Measurements from ENCODE around the gene QARS1.

QARS1 gene

DNA sequence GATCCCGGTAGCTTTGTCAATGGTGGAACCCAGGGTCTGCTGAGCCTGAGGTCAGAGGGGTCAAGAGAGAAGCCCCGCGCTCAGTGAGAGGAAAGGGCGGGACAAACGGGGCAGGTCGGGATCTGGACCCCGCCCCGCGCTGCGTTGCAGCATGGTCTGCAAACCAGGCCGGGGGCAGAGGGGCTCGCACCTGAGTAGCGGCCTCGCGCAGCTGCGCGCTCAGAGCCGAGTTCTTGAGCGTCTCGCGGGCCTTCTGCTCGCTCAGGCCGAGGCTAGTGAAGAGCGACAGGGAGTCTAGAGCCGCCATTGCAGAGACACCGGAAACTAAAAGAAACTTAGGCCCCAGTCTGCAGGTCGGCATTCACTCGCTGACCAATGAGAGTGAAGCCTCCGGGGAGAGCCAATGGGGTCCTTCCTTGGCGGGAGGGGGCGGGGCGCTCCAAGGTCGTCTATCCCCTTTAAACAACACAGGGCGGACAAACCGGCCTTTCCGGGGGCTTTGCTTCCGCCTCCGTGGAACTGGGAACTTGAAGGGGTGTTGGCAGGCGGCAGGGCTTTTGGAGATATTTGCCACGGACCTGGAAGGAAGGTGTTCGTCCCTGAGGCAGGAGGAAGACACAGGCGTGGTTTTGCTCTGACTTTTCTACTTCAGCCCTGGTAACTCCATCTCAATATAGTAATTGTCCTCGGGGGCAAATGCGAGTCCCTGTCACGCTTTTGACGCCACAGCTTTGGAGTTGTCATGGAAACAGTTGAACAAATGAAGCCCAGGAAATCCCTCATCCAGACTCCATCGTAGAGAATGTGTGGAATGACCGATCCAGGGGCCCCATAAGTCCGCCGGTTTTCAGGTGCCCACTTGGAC, at the start of gene QARS1:
TSS of gene QARS1 (minus strand) at position 331 of the 865 bp plus-strand sequence. CDS start at position 307, 24 bp downstream.
- DNase-seq: peak; percentile 89 to 94

GRCh38 chr3:49153349-49153912, 48.9 kb upstream of the QARS1 start:
- no peak for DNase-seq

- no peak for DNase-seq
These were observed 47.1 kb upstream of the QARS1 start for GRCh38 chr3:49151610-49152009.

DNA sequence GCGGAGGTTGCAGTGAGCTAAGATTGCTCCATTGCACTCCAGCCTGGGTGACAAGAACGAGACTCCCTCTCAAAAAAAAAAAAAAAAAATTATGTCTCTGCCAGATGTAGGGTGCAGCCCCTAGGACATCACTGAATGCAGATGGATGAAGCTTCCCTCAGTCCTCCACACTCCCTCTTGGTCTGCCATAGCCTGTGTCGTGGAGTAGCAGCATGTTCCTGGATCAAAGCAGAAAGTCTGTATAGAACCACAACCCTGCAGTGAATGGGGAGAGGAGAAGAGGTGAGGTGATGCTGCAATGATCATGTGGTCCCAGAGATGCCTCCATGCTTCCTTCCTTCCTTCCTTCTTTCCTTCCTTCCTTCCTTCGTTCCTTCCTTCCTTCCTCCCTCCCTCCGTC, 43.6 kb upstream of the QARS1 start:
- no peak for DNase-seq

GRCh38 chr3:49140080-49140479, 35.5 kb upstream of the QARS1 start:
- no peak for DNase-seq

DNA sequence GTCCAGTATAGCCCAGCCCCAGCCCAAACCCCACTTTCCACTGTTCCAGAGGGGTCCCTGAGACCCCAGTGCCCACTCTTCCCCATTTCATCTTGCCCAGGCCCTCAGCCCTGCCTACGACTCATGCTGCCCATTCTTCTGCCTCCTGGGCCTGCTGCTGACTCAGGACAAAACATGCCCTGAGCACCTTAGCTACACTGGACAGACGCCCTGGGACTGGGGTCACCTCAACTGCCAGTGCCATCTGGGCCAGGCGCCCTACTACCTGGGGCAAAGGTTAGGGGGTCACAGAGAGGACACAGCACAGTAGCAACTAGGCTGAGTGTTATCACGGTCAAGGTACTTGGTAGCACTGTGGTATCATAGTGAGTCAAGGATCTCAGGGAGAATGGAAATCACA, 30.9 kb upstream of the QARS1 start:
- DNase-seq: no peak

- no peak for DNase-seq
These were observed 30.1 kb upstream of the QARS1 start for GRCh38 chr3:49134471-49135265.

DNA sequence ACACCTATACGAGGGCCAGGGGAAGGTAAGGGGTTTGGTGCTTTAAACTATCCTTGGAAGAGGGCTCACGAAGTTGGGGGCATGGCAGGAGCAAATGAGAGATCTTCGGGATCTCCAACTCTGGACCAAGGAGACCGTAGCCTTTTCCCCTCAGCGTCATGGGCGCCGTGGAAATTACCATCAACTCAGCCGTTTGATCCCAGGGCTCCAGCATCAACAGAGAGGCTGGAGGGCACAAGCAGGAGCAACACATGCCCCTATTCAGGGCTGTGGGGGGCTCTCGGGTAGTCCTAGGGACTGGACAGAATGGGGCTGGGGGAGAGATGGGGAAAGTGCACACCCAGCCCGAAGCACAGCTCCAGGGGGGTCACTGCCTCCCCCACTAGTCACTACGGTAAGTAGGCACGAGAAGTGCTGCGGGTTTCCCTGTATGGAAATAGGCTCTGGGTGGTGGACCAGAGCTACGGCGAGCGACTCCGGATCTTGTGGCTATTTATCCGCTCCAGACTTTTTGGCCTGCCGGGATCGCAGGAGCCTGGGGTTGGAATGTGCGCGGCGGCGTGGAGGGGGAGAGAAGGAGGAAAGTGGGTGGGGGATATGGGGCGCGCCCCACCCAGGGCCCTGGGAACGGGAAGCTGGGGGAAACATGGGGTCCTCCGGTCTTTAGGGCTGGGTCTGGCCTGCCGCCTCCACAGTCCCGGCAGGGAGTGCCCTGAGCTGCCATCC, 28.8 kb upstream of the QARS1 start:
- peak; percentile 55 to 83 for DNase-seq

DNA sequence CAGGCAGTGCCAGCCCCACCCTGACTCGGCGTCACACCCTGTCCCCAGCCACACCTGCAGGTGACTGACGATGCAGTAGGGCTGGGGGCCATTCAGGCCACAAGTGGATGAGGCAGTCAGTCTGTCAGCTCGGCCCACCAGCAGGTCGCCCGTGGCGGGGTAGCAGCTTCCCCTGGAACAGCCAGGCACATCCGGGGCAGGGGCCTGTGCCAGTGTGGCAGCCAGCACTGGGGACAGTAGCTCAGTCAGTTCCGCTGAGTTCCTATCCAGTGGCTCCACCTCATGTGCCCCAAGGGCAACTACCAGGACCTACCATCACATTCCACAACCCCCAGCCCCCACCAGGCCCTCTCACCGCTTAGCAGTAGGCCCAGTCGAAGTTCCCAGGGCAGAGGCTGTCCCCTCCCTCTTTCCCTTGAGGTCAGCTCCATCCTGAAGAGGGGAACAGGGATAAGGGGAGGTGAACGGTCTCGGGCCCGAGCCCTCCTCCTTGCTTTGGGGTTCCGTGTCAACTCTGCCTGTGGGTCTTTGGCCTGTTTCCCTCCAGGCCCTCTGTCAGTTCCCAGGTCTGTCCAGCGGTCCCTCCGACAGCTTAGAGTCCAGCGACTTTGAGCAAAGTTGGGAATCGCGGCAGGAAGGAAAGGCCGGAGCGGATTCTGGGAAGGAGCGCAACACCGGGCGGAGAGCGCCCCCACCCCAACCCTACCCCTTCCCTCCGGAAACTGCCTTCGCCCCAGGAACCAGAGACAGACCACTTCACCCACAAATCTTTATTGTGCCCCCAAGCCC, 28.1 kb upstream of the QARS1 start, which contains the start of gene LAMB2:
TSS of gene LAMB2 (minus strand) at position 614 of the 789 bp plus-strand sequence. CDS start at position 431, 183 bp downstream.
- DNase-seq: peak; percentile 50 to 56

- DNase-seq: no peak
These were observed 27.5 kb upstream of the QARS1 start for GRCh38 chr3:49132073-49132436.

- DNase-seq: no peak
These were observed 27.0 kb upstream of the QARS1 start for GRCh38 chr3:49131576-49131975.

GRCh38 chr3:49131040-49131439, 26.5 kb upstream of the QARS1 start:
- DNase-seq: no peak

DNA sequence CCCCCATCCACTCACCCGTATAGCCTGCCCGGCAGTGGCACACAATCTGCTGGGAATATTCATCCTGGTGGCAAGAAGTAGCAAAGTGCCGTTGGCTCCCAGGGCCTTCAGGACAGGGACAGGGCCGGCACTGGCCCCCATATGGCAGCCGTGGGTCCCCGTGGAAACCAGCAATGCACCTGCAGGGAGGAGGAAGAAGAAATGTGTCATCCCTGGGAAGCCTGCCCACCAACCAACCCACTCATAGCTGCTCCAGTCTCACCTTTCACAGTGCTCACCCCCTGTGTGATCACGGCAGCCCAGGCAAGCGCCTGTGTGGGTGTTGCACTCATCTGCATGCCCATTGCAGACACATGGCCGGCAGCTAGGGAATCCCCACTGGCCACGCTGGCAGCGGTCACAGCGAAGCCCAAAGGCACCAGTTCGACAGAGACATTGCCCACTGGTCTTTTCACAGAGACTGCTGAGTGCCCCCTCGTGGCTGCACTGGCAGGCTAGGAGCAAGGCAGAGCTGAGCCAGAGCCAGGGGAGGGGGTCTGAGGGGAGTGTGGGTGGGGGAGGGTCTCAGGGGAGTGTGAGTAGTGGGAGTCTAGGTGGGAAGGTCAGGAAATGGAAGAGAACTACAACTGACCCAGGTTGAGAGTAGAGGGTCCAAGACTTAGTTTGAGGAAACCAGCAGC, 20.6 kb upstream of the QARS1 start:
- DNase-seq: no peak

DNA sequence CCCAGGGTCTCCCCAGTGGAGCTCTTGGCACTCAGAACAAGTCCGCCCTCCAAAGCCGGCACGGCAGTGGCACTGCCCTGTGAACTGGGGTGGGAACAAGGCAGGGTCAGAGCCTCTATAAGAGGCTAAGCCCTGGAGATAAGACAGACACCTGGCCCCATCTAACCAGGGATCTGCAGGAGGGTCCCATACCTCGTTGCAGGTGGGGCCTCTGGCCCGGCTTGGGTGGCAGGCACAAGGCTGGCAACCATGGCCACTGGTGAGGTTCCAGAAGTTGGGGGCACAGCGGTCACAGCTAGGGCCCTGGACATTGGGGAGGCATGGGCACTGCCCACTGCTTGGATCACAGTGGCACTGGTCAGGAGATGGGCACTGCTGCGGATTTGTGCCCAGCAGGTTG, 19.6 kb upstream of the QARS1 start:
- no peak for DNase-seq

DNA sequence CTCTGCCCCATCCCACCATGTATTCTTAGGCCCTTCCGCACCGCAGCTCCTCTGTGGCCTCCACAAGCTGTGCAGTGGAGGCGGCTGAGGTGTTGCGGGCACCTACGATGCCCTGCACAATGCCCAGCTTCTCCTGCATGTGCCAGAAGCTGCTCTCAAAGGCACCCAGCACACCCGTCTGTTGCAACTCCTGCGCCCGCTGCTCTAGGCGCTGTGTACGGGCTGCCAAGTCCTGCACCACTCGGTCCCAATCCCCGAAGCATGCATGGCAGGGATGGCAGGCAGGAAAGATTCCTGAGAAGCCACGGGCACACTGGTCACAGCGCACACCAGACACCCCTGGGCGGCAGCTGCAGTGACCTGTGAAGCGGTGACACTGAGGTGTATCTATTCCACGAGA, 19.1 kb upstream of the QARS1 start:
- no peak for DNase-seq

DNA sequence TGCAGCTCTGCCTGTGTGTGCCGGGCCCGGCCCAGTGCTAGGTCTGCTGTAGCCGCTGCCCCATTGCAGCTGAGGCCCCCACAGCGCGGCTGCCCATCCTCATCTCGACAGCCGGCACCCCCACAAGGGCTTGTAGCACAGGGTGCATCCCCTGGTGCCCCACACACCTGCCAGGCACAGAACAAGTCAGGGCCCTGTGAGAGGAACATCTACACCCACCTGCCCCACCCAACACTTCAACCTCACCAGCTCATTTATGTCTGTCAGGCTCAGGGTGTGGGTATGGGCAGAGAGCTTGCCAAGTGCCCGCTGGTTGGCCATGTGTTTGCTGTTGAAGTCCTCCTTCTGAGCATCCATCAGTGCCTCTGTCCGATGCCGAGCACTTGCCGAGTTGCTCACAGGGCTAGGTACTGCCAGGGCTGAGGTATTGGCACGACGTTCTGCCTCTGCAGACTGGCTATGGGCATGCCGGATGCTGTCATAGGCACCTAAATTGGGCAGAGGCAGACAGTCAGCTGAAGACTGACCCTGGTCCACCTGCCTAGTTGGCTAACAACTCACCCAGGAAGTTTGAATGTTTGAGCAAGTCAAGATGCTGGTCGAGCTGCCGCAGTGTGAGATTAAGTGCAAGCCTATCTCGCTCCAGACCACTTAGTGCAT, 18.5 kb upstream of the QARS1 start:
- DNase-seq: no peak

DNA sequence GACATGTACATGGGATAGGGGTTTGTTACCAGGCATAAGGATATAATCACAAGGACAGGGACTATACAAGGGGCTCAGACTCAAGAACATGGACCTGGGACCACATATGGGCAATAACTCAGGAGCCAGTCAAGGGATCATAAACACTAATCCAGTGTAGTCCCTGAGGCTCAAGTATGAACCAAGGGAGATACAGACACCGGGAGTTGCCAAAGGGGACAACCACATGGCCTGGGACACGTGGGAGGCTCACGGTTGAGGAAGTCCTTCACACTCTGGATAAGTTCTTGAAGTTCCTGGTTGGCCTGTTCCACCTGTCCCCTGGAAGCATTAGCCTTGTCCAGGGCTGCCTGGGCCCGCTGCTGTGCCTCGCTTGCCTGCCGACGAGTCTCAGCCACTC, 17.9 kb upstream of the QARS1 start:
- no peak for DNase-seq

DNA sequence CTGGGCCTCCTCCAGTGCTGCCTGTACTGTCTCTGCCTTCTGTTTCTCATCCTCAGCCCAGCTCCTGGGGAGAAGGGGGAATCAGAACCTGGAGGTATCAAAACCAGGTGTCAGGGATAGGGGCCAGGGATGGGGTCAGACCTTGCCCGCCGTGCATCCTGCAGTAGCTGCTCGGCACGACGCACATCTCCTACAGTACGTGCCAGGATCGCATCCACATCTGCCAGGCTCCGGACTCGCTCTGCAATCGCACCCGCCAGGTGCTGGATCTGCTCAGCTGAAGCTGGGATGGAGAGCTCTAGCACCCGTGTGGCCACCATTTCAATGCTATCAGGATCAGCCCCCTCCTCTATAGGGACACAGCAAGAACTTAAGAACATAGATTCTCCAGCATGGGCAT, 17.5 kb upstream of the QARS1 start:
- no peak for DNase-seq

GRCh38 chr3:49121132-49121736, 16.7 kb upstream of the QARS1 start:
- DNase-seq: no peak

- peak; percentile 90 to 92 for DNase-seq
These were observed 16.0 kb upstream of the QARS1 start, which contains the start of gene USP19 for GRCh38 chr3:49120438-49121131. Gene USP19 (minus strand): TSS chr3:49120823. CDS start chr3:49119145, 1,678 bp downstream.

Measured in SHP77 (cell line).